ENCODE measurements around the gene CA11. TPM values are rescaled to one million over a fixed set of nuclear protein-coding genes. Genes with fewer than 3 reads are reported as not detected.

CA11 gene
- total and polyA plus RNA-seq, 12 donors = 1.8 to 24.5 (median 3.8) TPM

- WGBS, 2 donors = 68% methylated on average over 6 of the region's 6 CpGs
Observed at GRCh38 chr19:48595833-48596232, 50.2 kb downstream of the CA11 start.

GRCh38 chr19:48595171-48595570 is 50.8 kb downstream of the CA11 start:
- 85% methylated on average over 9 of the region's 9 CpGs for WGBS, 2 donors
- no peaks in the 10 kb centered on the region for H3K36me3 ChIP-seq
- intact Hi-C loops (cut with DNase I) = no loop called here
- H3K4me1 ChIP-seq = no peaks in the 10 kb centered on the region
- no peak overlapping the region for H3K27ac ChIP-seq
- no peak for DNase-seq
- TF ChIP-seq CTCF (IDR thresholded peaks at IDR 0.05) = no peak
- no peak overlapping the region for H3K4me3 ChIP-seq
- no peak for ATAC-seq
- peaks cover 0 to 4% (median 0%) of the 10 kb centered on the region in 7 donors for H3K27me3 ChIP-seq
- H3K9me3 ChIP-seq = no peaks in the 10 kb centered on the region

More at GRCh38 chr19:48595833-48596232, 50.2 kb downstream of the CA11 start:
- H3K27me3 ChIP-seq = peaks cover 0 to 6% (median 0%) of the 10 kb centered on the region in 7 donors
- no peak for TF ChIP-seq CTCF (IDR thresholded peaks at IDR 0.05)
- no peaks in the 10 kb centered on the region for H3K9me3 ChIP-seq
- no peak for DNase-seq
- no peak overlapping the region for H3K27ac ChIP-seq
- no peaks in the 10 kb centered on the region for H3K36me3 ChIP-seq
- H3K4me3 ChIP-seq = no peak overlapping the region
- no peaks in the 10 kb centered on the region for H3K4me1 ChIP-seq
- intact Hi-C loops (cut with DNase I) = no loop called here
- no peak for ATAC-seq

GRCh38 chr19:48591021-48591420 is 55.0 kb downstream of the CA11 start:
- Histone ChIP-seq H3K4me1 (peaks cover 0 to 11% (median 4%) of the 10 kb centered on the region in 9 donors), H3K27me3 (no peaks in the 10 kb centered on the region), H3K36me3 (no peaks in the 10 kb centered on the region), H3K4me3 (no peak overlapping the region), H3K27ac (no peak overlapping the region), H3K9me3 (no peaks in the 10 kb centered on the region)
- WGBS, 2 donors = 82 to 83% methylated on average over 5 of the region's 5 CpGs
- no peak for DNase-seq
- no peak for ATAC-seq
- TF ChIP-seq CTCF (IDR thresholded peaks at IDR 0.05) = no peak
- intact Hi-C loops (cut with DNase I) = no loop called here

GRCh38 chr19:48588670-48589401 is 57.2 kb downstream of the CA11 start:
- Histone ChIP-seq H3K4me1 (peaks cover 0 to 15% (median 8%) of the 10 kb centered on the region in 9 donors), H3K27me3 (no peaks in the 10 kb centered on the region), H3K9me3 (no peaks in the 10 kb centered on the region), H3K4me3 (peak overlapping the region in 9 of 10 donors; percentile 21 to 52 (median 47)), H3K36me3 (no peaks in the 10 kb centered on the region), H3K27ac (peak overlapping the region in 2 of 10 donors; percentile 0 to 74)
- TF ChIP-seq CTCF (IDR thresholded peaks at IDR 0.05) = peak; percentile 80 to 98 (median 94)
- ATAC-seq = peak; percentile 77 to 90 (median 88)
- intact Hi-C loops (cut with DNase I) = loop anchor here in 9 of 10 donors (1.0 to 10.0 kb wide), 11 partner anchors 29 to 324 kb away; partner anchors contain the start of gene EMP3 (in 1 of the 9)
- DNase-seq = peak; percentile 89 to 94
- WGBS, 2 donors = 4 to 5% methylated on average over 35 to 36 of the region's 36 CpGs

Other genes with a start within 250 kb of the CA11 start
- gene GRWD1, start 200.2 kb downstream of the CA11 start, total RNA-seq = 10 to 100 TPM; 13.2 to 26.2 (median 17.0) TPM
- 10 to 100 TPM in 1 of 2 donors, 1 to 10 TPM in 1; 5.6 to 22.8 TPM for gene GRWD1, start 200.2 kb downstream of the CA11 start, polyA plus RNA-seq
- under 1 TPM; 0.13 to 0.52 (median 0.30) TPM for gene KCNJ14, start 190.6 kb downstream of the CA11 start, total RNA-seq
- gene KCNJ14, start 190.6 kb downstream of the CA11 start, polyA plus RNA-seq = under 1 TPM; 0.29 to 0.43 TPM
- 10 to 100 TPM; 25.8 to 40.4 (median 32.2) TPM for gene CYTH2, start 176.8 kb downstream of the CA11 start, total RNA-seq
- 10 to 100 TPM; 28.2 to 41.9 TPM for gene CYTH2, start 176.8 kb downstream of the CA11 start, polyA plus RNA-seq
- gene LMTK3, start 134.4 kb downstream of the CA11 start, total RNA-seq = 1 to 10 TPM in 4 of 10 donors, under 1 TPM in 6; 0.40 to 1.3 (median 0.88) TPM
- gene LMTK3, start 134.4 kb downstream of the CA11 start, polyA plus RNA-seq = 1 to 10 TPM in 1 of 2 donors, under 1 TPM in 1; 0.12 to 1.5 TPM
- gene SULT2B1, start 94.0 kb downstream of the CA11 start, total RNA-seq = under 1 TPM in 3 of 10 donors, not detected in 7; 0.42 to 0.70 (median 0.42) TPM
- under 1 TPM; 0.13 to 0.44 TPM for gene SULT2B1, start 94.0 kb downstream of the CA11 start, polyA plus RNA-seq
- not detected for gene SPACA4, start 39.4 kb downstream of the CA11 start, total RNA-seq
- gene SPACA4, start 39.4 kb downstream of the CA11 start, polyA plus RNA-seq = not detected
- not detected for gene FAM83E, start 31.1 kb downstream of the CA11 start, total RNA-seq
- gene FAM83E, start 31.1 kb downstream of the CA11 start, polyA plus RNA-seq = under 1 TPM in 1 of 2 donors, not detected in 1; 0.01 TPM
- gene RPL18, start 27.0 kb downstream of the CA11 start, total RNA-seq = 100 to 1,000 TPM; 493 to 753 (median 543) TPM
- gene RPL18, start 27.0 kb downstream of the CA11 start, polyA plus RNA-seq = 1,000 to 10,000 TPM; 1,418 to 2,257 TPM
- 10 to 100 TPM in 2 of 10 donors, 1 to 10 TPM in 8; 5.7 to 13.0 (median 7.7) TPM for gene SPHK2, start 26.7 kb downstream of the CA11 start, total RNA-seq
- gene SPHK2, start 26.7 kb downstream of the CA11 start, polyA plus RNA-seq = 10 to 100 TPM in 1 of 2 donors, 1 to 10 TPM in 1; 8.7 to 15.9 TPM
- 10 to 100 TPM in 8 of 10 donors, 1 to 10 TPM in 2; 2.4 to 30.0 (median 12.8) TPM for gene DBP, start 8.8 kb downstream of the CA11 start, total RNA-seq
- gene DBP, start 8.8 kb downstream of the CA11 start, polyA plus RNA-seq = 10 to 100 TPM in 1 of 2 donors, 1 to 10 TPM in 1; 5.8 to 11.6 TPM
- gene NTN5, start 26.8 kb upstream of the CA11 start, total RNA-seq = under 1 TPM in 6 of 10 donors, not detected in 4; 0.17 to 0.68 (median 0.28) TPM
- gene NTN5, start 26.8 kb upstream of the CA11 start, polyA plus RNA-seq = under 1 TPM; 0.17 to 0.37 TPM
- not detected for gene FUT2, start 49.8 kb upstream of the CA11 start, total RNA-seq
- under 1 TPM in 1 of 2 donors, not detected in 1; 0.07 TPM for gene FUT2, start 49.8 kb upstream of the CA11 start, polyA plus RNA-seq
- gene MAMSTR, start 73.5 kb upstream of the CA11 start, total RNA-seq = 1 to 10 TPM; 1.9 to 7.5 (median 3.4) TPM
- 1 to 10 TPM; 2.4 to 6.4 TPM for gene MAMSTR, start 73.5 kb upstream of the CA11 start, polyA plus RNA-seq
- 10 to 100 TPM; 13.6 to 23.5 (median 15.4) TPM for gene RASIP1, start 94.4 kb upstream of the CA11 start, total RNA-seq
- 10 to 100 TPM; 19.9 to 27.3 TPM for gene RASIP1, start 94.4 kb upstream of the CA11 start, polyA plus RNA-seq
- under 1 TPM in 9 of 10 donors, not detected in 1; 0.12 to 0.95 (median 0.68) TPM for gene IZUMO1, start 100.7 kb upstream of the CA11 start, total RNA-seq
- 1 to 10 TPM in 1 of 2 donors, under 1 TPM in 1; 0.39 to 1.3 TPM for gene IZUMO1, start 100.7 kb upstream of the CA11 start, polyA plus RNA-seq
- 1 to 10 TPM; 1.8 to 5.7 (median 2.7) TPM for gene FUT1, start 106.5 kb upstream of the CA11 start, total RNA-seq
- gene FUT1, start 106.5 kb upstream of the CA11 start, polyA plus RNA-seq = 1 to 10 TPM; 2.2 to 5.4 TPM
- gene FGF21, start 109.3 kb upstream of the CA11 start, total RNA-seq = not detected
- not detected for gene FGF21, start 109.3 kb upstream of the CA11 start, polyA plus RNA-seq
- gene BCAT2, start 164.8 kb upstream of the CA11 start, total RNA-seq = 10 to 100 TPM; 49.9 to 77.8 (median 65.2) TPM
- gene BCAT2, start 164.8 kb upstream of the CA11 start, polyA plus RNA-seq = 10 to 100 TPM; 43.7 to 96.7 TPM
- 1 to 10 TPM; 1.1 to 5.3 (median 3.1) TPM for gene HSD17B14, start 190.3 kb upstream of the CA11 start, total RNA-seq
- gene HSD17B14, start 190.3 kb upstream of the CA11 start, polyA plus RNA-seq = 1 to 10 TPM; 2.4 to 2.7 TPM
- gene PLEKHA4, start 222.4 kb upstream of the CA11 start, total RNA-seq = 10 to 100 TPM; 18.5 to 70.6 (median 25.1) TPM
- gene PLEKHA4, start 222.4 kb upstream of the CA11 start, polyA plus RNA-seq = 10 to 100 TPM; 29.3 to 29.5 TPM
- 100 to 1,000 TPM in 1 of 10 donors, 10 to 100 TPM in 9; 55.4 to 123 (median 73.7) TPM for gene PPP1R15A, start 226.2 kb upstream of the CA11 start, total RNA-seq
- gene PPP1R15A, start 226.2 kb upstream of the CA11 start, polyA plus RNA-seq = 100 to 1,000 TPM in 1 of 2 donors, 10 to 100 TPM in 1; 59.6 to 192 TPM